ENCODE results near the gene LYPLAL1.

Gene LYPLAL1

GRCh38 chr1:219173758-219174459, at the start of gene LYPLAL1:
Gene LYPLAL1, plus strand, starts transcription at chr1:219173878. Its CDS starts 13 bp downstream, at chr1:219173891.
- no peak for DNase-seq

- no peak for DNase-seq
Observed at GRCh38 chr1:219124163-219124562, 49.5 kb upstream of the LYPLAL1 start.

- DNase-seq = no peak
Observed at GRCh38 chr1:219125342-219125741, 48.3 kb upstream of the LYPLAL1 start.

GRCh38 chr1:219126377-219126776, 47.3 kb upstream of the LYPLAL1 start:
- no peak for DNase-seq

- no peak for DNase-seq
Observed at GRCh38 chr1:219128957-219129356, 44.7 kb upstream of the LYPLAL1 start.

- DNase-seq = no peak
Observed at GRCh38 chr1:219130366-219130935, 43.2 kb upstream of the LYPLAL1 start.

GRCh38 chr1:219132939-219133338, 40.7 kb upstream of the LYPLAL1 start:
- DNase-seq = no peak

GRCh38 chr1:219138747-219139146, 34.9 kb upstream of the LYPLAL1 start:
- DNase-seq = no peak

GRCh38 chr1:219140303-219140877, 33.3 kb upstream of the LYPLAL1 start:
- DNase-seq = no peak

GRCh38 chr1:219143735-219144134, 29.9 kb upstream of the LYPLAL1 start:
- DNase-seq = no peak

- no peak for DNase-seq
Observed at GRCh38 chr1:219144658-219145315, 28.9 kb upstream of the LYPLAL1 start.

GRCh38 chr1:219147571-219148019, 26.1 kb upstream of the LYPLAL1 start:
- DNase-seq = no peak

GRCh38 chr1:219149009-219149577, 24.6 kb upstream of the LYPLAL1 start:
- no peak for DNase-seq

- no peak for DNase-seq
Observed at GRCh38 chr1:219149953-219150352, 23.7 kb upstream of the LYPLAL1 start.

GRCh38 chr1:219150913-219151312, 22.8 kb upstream of the LYPLAL1 start:
- no peak for DNase-seq

- DNase-seq = no peak
Observed at GRCh38 chr1:219151467-219151866, 22.2 kb upstream of the LYPLAL1 start.

GRCh38 chr1:219152751-219153150, 20.9 kb upstream of the LYPLAL1 start:
- no peak for DNase-seq

- DNase-seq = no peak
Observed at GRCh38 chr1:219153723-219154122, 20.0 kb upstream of the LYPLAL1 start.

- no peak for DNase-seq
Observed at GRCh38 chr1:219155135-219155534, 18.5 kb upstream of the LYPLAL1 start.

GRCh38 chr1:219159946-219160645, 13.6 kb upstream of the LYPLAL1 start:
- DNase-seq = no peak

GRCh38 chr1:219160967-219161366, 12.7 kb upstream of the LYPLAL1 start:
- DNase-seq = no peak

GRCh38 chr1:219161371-219161770, 12.3 kb upstream of the LYPLAL1 start:
- DNase-seq = no peak
